CD4-positive, alpha-beta T cell (primary cell): ENCODE data around the gene RHOT1. TPM values are rescaled to one million over a fixed set of nuclear protein-coding genes. Genes with fewer than 3 reads are reported as not detected.

Experiments
- ATAC-seq: fragments of 200-7000 bp; cut with Tn5 transposase; one replicate; pipeline ENCODE4 v1.10.0; 2022; ENCODE audit warnings: mild to moderate bottlenecking; ENCODE audit not compliant: poor library complexity
- CTCF ChIA-PET: fragments of 350-600 bp; sonication (Branson Sonifier 250); formaldehyde crosslinking; loops from one replicate; lab custom pipeline; 2021; ENCODE audit warnings: antibody characterized with exemption, inconsistent platforms; lab: Charles Lee
- POLR2A ChIA-PET: fragments of 350-600 bp; sonication (Branson Sonifier 250); formaldehyde crosslinking; loops from one replicate; lab custom pipeline; 2021; ENCODE audit warnings: antibody characterized with exemption, inconsistent platforms; lab: Charles Lee
- DNase-seq, 14 experiments: peaks; one replicate each; pipeline ENCODE4 v3.0.0-alpha.2; 2013 to 2020; ENCODE audit warnings: mixed read lengths in 2 of 14
- H3K27ac ChIP-seq, 2 donors: one replicate each; pipeline versions ENCODE4 v1.5.1 to v1.7.0; 2013; ENCODE audit warnings: low read length in 2 of 2, low read depth in 1 of 2, mild to moderate bottlenecking in 1 of 2
- H3K27me3 ChIP-seq, 2 experiments: 1 replicate in 1 of 2; 2 replicates in 1 of 2; pipeline versions ENCODE4 v1.6.1 to v1.7.0; 2013; ENCODE audit warnings: low read length in 2 of 2, control low read depth in 1 of 2, mild to moderate bottlenecking in 1 of 2, moderate library complexity in 1 of 2; ENCODE audit not compliant: insufficient read depth in 2 of 2, control insufficient read depth in 1 of 2
- H3K36me3 ChIP-seq: one replicate; pipeline ENCODE4 v1.6.1; 2013; ENCODE audit warnings: low read length, control low read depth; ENCODE audit not compliant: insufficient read depth
- H3K4me1 ChIP-seq: one replicate; pipeline ENCODE4 v1.6.1; 2013; ENCODE audit warnings: low read length, control low read depth; ENCODE audit not compliant: insufficient read depth
- H3K4me3 ChIP-seq: one replicate; pipeline ENCODE4 v1.5.1; 2013; ENCODE audit warnings: mild to moderate bottlenecking, low read length, moderate library complexity
- H3K9me3 ChIP-seq, 2 experiments: 1 replicate in 1 of 2; 2 replicates in 1 of 2; pipeline versions ENCODE4 v1.6.1 to v1.7.0; 2013; ENCODE audit warnings: low read length in 2 of 2, mild to moderate bottlenecking in 2 of 2, control low read depth in 1 of 2, moderate library complexity in 1 of 2; ENCODE audit not compliant: control insufficient read depth in 1 of 2, insufficient read depth in 1 of 2
- H3K27ac Mint-ChIP-seq: one replicate; pipeline ENCODE4 v1.8.0; 2020; ENCODE audit warnings: mixed read lengths
- H3K27me3 Mint-ChIP-seq: one replicate; pipeline ENCODE4 v1.8.0; 2021; ENCODE audit warnings: mixed read lengths
- H3K36me3 Mint-ChIP-seq: one replicate; pipeline ENCODE4 v1.8.0; 2021; ENCODE audit warnings: low read depth, mixed read lengths
- H3K4me1 Mint-ChIP-seq: one replicate; pipeline ENCODE4 v1.8.0; 2021; ENCODE audit warnings: low read depth, mixed read lengths
- H3K4me3 Mint-ChIP-seq: one replicate; pipeline ENCODE4 v1.8.0; 2020; ENCODE audit warnings: mild to moderate bottlenecking, mixed read lengths
- H3K9me3 Mint-ChIP-seq: one replicate; pipeline ENCODE4 v1.8.0; 2020; ENCODE audit warnings: mixed read lengths
- intact Hi-C, 2 experiments: fragments of 100-400 bp; cut with DNase I in 1 of 2; cut with micrococcal nuclease in 1 of 2; formaldehyde crosslinking; loops; one replicate each; pipeline versions ENCODE4 v1.15.1 to v1.9.0; 2023 to 2025; cut with DNase I, micrococcal nuclease
- total RNA-seq, 174 experiments: library from RNA in 2 of 174; stranded (reverse) in 2 of 174; gene quantifications; one replicate each; pipeline ENCODE4 v1.2.3 and lab custom pipeline; 2021 to 2026
- TF ChIP-seq, protein P1 (sequence below): fragments of 200-600 bp; IDR thresholded peaks from one replicate; pipeline ENCODE4 v1.8.0; 2022; ENCODE audit warnings: antibody characterized with exemption, mild to moderate bottlenecking

RHOT1 gene
- total RNA-seq, 2 experiments from 2014 or later, result 12.9 to 13.1 TPM

DNA sequence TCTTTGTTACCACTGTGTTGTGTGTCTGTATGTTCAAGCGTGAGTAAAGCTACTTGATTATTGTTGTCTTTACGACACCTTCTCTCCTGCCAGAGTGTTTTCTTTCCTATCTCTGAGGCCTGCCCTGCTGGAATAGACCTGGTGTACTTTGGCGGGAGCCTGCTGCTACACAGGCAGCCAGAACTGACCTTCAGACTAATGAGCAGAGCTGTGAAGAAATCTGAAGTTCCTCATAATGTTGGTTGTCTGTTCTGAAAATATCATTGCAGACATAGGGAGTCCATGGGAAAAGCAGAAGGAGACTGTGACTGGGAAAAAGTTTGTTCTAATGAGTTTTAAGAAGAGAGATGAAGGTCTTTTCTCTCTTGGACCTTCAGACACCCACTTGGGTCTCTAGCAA, 9.8 kb downstream of the RHOT1 start:
- ATAC-seq, result no peak
- TF ChIP-seq, protein P1, sequence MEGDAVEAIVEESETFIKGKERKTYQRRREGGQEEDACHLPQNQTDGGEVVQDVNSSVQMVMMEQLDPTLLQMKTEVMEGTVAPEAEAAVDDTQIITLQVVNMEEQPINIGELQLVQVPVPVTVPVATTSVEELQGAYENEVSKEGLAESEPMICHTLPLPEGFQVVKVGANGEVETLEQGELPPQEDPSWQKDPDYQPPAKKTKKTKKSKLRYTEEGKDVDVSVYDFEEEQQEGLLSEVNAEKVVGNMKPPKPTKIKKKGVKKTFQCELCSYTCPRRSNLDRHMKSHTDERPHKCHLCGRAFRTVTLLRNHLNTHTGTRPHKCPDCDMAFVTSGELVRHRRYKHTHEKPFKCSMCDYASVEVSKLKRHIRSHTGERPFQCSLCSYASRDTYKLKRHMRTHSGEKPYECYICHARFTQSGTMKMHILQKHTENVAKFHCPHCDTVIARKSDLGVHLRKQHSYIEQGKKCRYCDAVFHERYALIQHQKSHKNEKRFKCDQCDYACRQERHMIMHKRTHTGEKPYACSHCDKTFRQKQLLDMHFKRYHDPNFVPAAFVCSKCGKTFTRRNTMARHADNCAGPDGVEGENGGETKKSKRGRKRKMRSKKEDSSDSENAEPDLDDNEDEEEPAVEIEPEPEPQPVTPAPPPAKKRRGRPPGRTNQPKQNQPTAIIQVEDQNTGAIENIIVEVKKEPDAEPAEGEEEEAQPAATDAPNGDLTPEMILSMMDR, result no peak
- ChIA-PET POLR2A (interaction anchor here (2.1 kb wide), 1 partner anchor 10 kb away, joined by 6 read pairs; the partner anchor contains the start of gene RHOT1), CTCF (no interaction called here)
- no peaks in the 10 kb centered on the region for H3K27me3 Mint-ChIP-seq
- peaks cover 25% of the 10 kb centered on the region for H3K36me3 ChIP-seq
- peaks cover 24% of the 10 kb centered on the region for H3K4me1 Mint-ChIP-seq
- peaks cover 10% of the 10 kb centered on the region for H3K4me1 ChIP-seq
- H3K9me3 ChIP-seq, result no peaks in the 10 kb centered on the region
- H3K36me3 Mint-ChIP-seq, result peaks cover 49% of the 10 kb centered on the region
- no peak overlapping the region for H3K27ac Mint-ChIP-seq
- H3K27ac ChIP-seq, result no peak overlapping the region
- no peak overlapping the region for H3K4me3 ChIP-seq
- no peaks in the 10 kb centered on the region for H3K27me3 ChIP-seq
- no peak overlapping the region for H3K4me3 Mint-ChIP-seq
- intact Hi-C loops, result no loop called here
- DNase-seq, result no peak
- no peaks in the 10 kb centered on the region for H3K9me3 Mint-ChIP-seq

DNA sequence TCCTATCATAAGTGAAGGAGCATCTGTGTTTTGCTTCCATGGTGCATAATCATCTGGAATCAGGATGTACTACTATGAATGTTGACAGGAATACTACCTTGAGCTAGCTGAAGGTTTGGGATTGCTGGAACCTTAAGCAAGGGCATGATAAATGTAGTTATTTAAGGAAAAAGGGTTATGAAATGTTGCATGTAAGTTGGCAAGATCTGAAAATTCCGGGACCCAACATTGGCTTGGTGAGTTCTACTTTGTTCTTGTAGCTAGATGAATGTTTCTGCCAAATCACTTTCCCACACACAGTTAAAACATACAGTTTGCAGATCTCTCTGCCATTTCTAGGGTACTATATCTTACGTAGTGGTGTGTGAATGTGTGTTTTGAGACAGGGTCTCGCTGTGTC, 13.6 kb downstream of the RHOT1 start:
- no peak for ATAC-seq
- Mint-ChIP-seq H3K27me3 (no peaks in the 10 kb centered on the region), H3K27ac (no peak overlapping the region), H3K4me1 (peaks cover 5% of the 10 kb centered on the region), H3K4me3 (no peak overlapping the region), H3K9me3 (no peaks in the 10 kb centered on the region), H3K36me3 (peaks cover 66% of the 10 kb centered on the region)
- Histone ChIP-seq H3K4me3 (no peak overlapping the region), H3K9me3 (no peaks in the 10 kb centered on the region), H3K4me1 (no peaks in the 10 kb centered on the region), H3K36me3 (peaks cover 43% of the 10 kb centered on the region), H3K27ac (no peak overlapping the region), H3K27me3 (no peaks in the 10 kb centered on the region)
- TF ChIP-seq, protein P1, result no peak
- no peak for DNase-seq
- intact Hi-C loops, result no loop called here
- ChIA-PET POLR2A (no interaction called here), CTCF (no interaction called here)

DNA sequence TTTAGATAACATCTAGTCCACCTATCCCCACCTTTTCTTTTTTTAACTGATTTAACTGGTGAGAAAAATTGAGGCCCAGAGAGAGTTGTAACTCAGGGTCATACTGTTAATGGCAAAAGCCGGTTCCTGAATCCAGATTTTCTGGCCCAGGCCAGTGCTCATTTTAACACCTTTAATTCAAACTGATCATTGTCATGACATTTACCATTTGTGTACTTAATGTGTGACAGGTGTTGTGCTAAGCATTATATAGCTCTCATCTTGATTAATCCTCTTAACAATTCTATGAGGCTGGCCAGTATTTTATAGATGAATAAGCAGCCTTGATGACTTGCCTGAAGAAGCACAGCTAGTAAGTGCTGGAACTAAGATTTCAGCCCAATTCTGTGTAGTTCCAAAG, 14.4 kb downstream of the RHOT1 start:
- Mint-ChIP-seq H3K36me3 (peaks cover 69% of the 10 kb centered on the region), H3K27me3 (no peaks in the 10 kb centered on the region), H3K4me3 (no peak overlapping the region), H3K27ac (no peak overlapping the region), H3K9me3 (no peaks in the 10 kb centered on the region), H3K4me1 (no peaks in the 10 kb centered on the region)
- intact Hi-C loops, result no loop called here
- H3K27ac ChIP-seq, result no peak overlapping the region
- no peaks in the 10 kb centered on the region for H3K4me1 ChIP-seq
- ChIA-PET POLR2A (no interaction called here), CTCF (no interaction called here)
- no peaks in the 10 kb centered on the region for H3K27me3 ChIP-seq
- peaks cover 45% of the 10 kb centered on the region for H3K36me3 ChIP-seq
- DNase-seq (no peak), ATAC-seq (no peak)
- no peaks in the 10 kb centered on the region for H3K9me3 ChIP-seq
- no peak overlapping the region for H3K4me3 ChIP-seq
- TF ChIP-seq, protein P1, result no peak
